ES-I3 (cell line): Measurements from ENCODE around the gene SYNJ2.

Experiments used
- H3K36me3 ChIP-seq: 2 replicates; pipeline ENCODE4 v1.6.1; 2013; ENCODE audit warnings: mild to moderate bottlenecking, low read length, control low read depth, moderate library complexity; ENCODE audit not compliant: insufficient read depth
- H3K4me1 ChIP-seq: 2 replicates; pipeline ENCODE4 v1.6.1; 2013; ENCODE audit warnings: mild to moderate bottlenecking, control low read depth, low read length; ENCODE audit not compliant: insufficient read depth
- H3K9ac ChIP-seq: 2 replicates; pipeline ENCODE4 v1.6.1; 2013; ENCODE audit warnings: low read depth, mild to moderate bottlenecking, low read length, moderate library complexity
- H3K9me3 ChIP-seq: 2 replicates; pipeline ENCODE4 v1.6.1; 2013; ENCODE audit warnings: mild to moderate bottlenecking, low read length, moderate library complexity; ENCODE audit not compliant: control insufficient read depth, insufficient read depth

Gene SYNJ2

GRCh38 chr6:158015188-158015506 lies 33.5 kb downstream of the SYNJ2 start:
- no peaks in the 10 kb centered on the region for H3K36me3 ChIP-seq
- H3K9ac ChIP-seq = no peak overlapping the region
- H3K4me1 ChIP-seq = peaks cover 3% of the 10 kb centered on the region; the same call in 1 of the 2 replicates
- no peaks in the 10 kb centered on the region for H3K9me3 ChIP-seq

DNA sequence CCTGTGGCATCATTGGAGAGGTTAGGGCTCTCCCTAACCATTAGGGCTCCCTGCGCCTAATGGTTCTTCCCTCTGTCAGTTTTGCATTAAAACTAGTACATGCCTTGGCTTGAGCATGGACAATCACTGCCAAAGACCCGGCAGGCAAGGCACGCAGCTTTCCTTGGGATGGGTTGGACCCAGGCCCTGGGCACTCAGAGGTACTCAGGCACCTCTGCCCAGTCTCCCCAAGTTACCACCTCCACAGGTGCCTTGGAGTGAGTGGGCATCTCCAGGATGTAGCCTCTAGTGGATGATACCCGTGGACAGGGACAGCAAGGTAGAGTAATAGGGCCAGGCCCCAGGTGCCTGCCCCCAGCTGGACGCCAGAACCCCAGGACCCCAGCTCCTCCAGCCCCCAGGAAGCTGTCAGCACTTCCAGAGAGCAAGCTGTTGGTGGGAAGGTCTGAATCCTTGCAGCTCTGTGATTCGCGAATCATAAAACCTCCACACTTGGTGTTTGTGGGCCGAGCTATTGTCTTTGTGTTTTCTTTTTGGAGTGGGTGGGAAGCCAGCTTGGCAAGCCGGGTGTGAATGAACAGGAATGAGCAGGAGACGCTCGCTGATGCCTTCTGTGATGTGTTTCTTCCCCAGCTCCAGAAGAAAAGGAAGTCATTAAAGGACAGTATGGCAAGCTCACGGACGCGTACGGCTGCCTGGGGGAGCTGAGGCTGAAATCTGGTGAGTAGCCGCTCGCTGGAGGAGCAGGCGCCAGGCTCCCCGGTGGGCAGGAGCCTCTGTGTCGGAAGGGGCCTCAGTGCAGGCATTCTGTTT lies 35.1 kb downstream of the SYNJ2 start:
- no peak overlapping the region for H3K9ac ChIP-seq
- peaks cover 2% of the 10 kb centered on the region for H3K36me3 ChIP-seq
- no peaks in the 10 kb centered on the region for H3K9me3 ChIP-seq
- H3K4me1 ChIP-seq = peaks cover 3% of the 10 kb centered on the region; the same call in 1 of the 2 replicates

GRCh38 chr6:158017621-158018040 lies 36.0 kb downstream of the SYNJ2 start:
- Histone ChIP-seq H3K9ac (no peak overlapping the region), H3K4me1 (peaks cover 3% of the 10 kb centered on the region; the same call in 1 of the 2 replicates), H3K9me3 (no peaks in the 10 kb centered on the region), H3K36me3 (peaks cover 2% of the 10 kb centered on the region)

GRCh38 chr6:158018041-158018771 lies 36.5 kb downstream of the SYNJ2 start:
- no peak overlapping the region for H3K9ac ChIP-seq
- H3K9me3 ChIP-seq = no peaks in the 10 kb centered on the region
- peaks cover 3% of the 10 kb centered on the region; the same call in 1 of the 2 replicates for H3K4me1 ChIP-seq

DNA sequence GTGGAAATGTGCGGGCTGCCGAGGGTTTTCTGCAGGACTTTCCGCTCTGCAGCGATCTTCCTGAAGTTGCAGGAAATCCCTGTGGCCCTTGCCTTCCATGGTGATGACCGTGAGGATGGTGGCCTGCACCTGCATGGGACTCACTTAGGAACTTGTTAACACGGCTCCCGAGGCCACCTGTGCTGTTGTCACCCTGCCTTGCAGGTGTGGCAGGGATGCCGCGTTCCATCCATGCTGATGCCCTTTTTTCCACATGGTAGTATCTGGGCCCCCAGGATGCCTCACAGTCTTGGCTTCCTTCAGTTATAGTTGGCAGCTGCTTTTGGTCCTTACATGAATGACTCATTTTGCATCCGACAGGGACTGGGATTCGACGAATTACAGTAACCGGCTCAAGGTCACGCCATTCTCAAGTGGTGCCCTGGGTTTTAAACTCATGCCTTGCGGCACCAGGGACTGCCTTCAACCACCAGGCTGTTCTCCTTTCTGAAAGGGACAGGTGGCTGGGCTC lies 37.2 kb downstream of the SYNJ2 start:
- peaks cover 3% of the 10 kb centered on the region; the same call in 1 of the 2 replicates for H3K4me1 ChIP-seq
- peaks cover 2% of the 10 kb centered on the region for H3K36me3 ChIP-seq
- no peaks in the 10 kb centered on the region for H3K9me3 ChIP-seq
- H3K9ac ChIP-seq = no peak overlapping the region

More at GRCh38 chr6:158018041-158018771, 36.5 kb downstream of the SYNJ2 start:
- H3K36me3 ChIP-seq = peaks cover 2% of the 10 kb centered on the region

GRCh38 chr6:158019416-158019815 lies 37.8 kb downstream of the SYNJ2 start:
- Histone ChIP-seq H3K9ac (no peak overlapping the region), H3K9me3 (no peaks in the 10 kb centered on the region), H3K4me1 (peaks cover 3% of the 10 kb centered on the region; the same call in 1 of the 2 replicates), H3K36me3 (peaks cover 2% of the 10 kb centered on the region)

GRCh38 chr6:158020272-158020711 lies 38.6 kb downstream of the SYNJ2 start:
- H3K4me1 ChIP-seq = no peaks in the 10 kb centered on the region
- H3K9ac ChIP-seq = no peak overlapping the region
- H3K9me3 ChIP-seq = no peaks in the 10 kb centered on the region
- H3K36me3 ChIP-seq = peaks cover 2% of the 10 kb centered on the region

DNA sequence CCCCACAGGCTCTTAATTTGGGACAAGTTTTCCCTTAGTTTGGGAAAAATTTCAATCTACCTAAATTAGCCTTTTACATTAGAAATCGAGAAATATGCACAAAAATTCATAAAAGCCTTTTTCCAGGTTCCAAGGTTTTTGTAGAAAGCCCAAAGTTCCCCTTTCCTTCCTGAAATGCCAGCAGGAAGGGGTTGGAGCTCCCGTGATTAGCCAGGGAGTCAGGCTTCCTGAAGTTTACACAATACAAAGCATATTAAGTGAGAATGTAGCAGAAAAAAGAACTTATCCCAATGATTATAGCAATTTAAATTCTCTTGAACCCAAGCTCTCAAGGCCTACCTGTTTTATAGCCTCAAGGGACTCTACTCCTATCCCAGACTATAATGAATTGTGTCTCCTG lies 39.1 kb downstream of the SYNJ2 start:
- H3K36me3 ChIP-seq = peaks cover 2% of the 10 kb centered on the region

DNA sequence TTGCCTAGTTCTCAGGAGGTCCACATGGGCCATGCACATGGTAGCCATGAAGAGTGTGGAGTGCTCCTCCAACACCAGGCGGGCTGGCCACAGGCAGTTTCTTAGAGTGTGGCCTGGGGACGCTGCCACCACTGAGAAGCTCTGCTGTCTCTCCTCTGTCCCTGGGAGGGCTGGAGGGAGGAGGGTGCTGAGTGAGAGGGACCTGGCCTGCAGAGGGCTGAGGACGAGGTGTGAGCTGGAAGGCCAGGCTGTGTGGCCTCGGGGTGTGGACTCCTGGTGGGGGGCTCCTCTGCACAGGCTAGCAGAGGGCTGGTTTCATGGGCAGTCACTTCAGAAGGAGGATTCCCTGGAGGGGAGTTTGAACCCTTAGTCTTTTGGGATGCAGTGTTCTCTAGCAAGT lies 39.7 kb downstream of the SYNJ2 start:
- no peaks in the 10 kb centered on the region; the same call in 1 of the 2 replicates for H3K4me1 ChIP-seq
- peaks cover 2% of the 10 kb centered on the region for H3K36me3 ChIP-seq
- no peak overlapping the region for H3K9ac ChIP-seq
- no peaks in the 10 kb centered on the region for H3K9me3 ChIP-seq

More for the DNA sequence above, 39.1 kb downstream of the SYNJ2 start:
- Histone ChIP-seq H3K4me1 (no peaks in the 10 kb centered on the region), H3K9ac (no peak overlapping the region), H3K9me3 (no peaks in the 10 kb centered on the region)

GRCh38 chr6:158021814-158022748 lies 40.4 kb downstream of the SYNJ2 start:
- peaks cover 6% of the 10 kb centered on the region for H3K4me1 ChIP-seq
- H3K36me3 ChIP-seq = peaks cover 2% of the 10 kb centered on the region
- no peaks in the 10 kb centered on the region for H3K9me3 ChIP-seq
- no peak overlapping the region for H3K9ac ChIP-seq

GRCh38 chr6:158022749-158023596 lies 41.3 kb downstream of the SYNJ2 start:
- no peaks in the 10 kb centered on the region for H3K9me3 ChIP-seq
- H3K9ac ChIP-seq = no peak overlapping the region
- H3K4me1 ChIP-seq = peaks cover 15% of the 10 kb centered on the region
- H3K36me3 ChIP-seq = peaks cover 2% of the 10 kb centered on the region

DNA sequence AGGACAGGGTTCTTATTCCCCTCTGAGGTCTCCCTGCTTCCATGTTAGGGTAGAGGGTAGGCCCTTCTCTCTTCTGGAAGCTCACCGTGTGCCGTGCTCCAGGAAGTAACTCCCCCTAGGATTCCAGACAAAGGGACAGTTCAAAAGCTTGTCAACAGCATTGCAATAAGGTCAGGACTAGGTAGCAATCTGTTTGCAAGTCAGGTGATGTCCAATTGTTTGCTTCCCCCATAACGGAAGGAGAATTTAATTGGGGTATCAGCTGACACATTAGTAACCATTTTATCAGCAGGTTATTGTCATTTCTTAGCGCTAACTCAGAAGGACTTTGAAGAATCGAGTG lies 41.9 kb downstream of the SYNJ2 start:
- H3K9me3 ChIP-seq = no peaks in the 10 kb centered on the region
- peaks cover 2% of the 10 kb centered on the region for H3K36me3 ChIP-seq
- no peak overlapping the region for H3K9ac ChIP-seq
- H3K4me1 ChIP-seq = peaks cover 16% of the 10 kb centered on the region

DNA sequence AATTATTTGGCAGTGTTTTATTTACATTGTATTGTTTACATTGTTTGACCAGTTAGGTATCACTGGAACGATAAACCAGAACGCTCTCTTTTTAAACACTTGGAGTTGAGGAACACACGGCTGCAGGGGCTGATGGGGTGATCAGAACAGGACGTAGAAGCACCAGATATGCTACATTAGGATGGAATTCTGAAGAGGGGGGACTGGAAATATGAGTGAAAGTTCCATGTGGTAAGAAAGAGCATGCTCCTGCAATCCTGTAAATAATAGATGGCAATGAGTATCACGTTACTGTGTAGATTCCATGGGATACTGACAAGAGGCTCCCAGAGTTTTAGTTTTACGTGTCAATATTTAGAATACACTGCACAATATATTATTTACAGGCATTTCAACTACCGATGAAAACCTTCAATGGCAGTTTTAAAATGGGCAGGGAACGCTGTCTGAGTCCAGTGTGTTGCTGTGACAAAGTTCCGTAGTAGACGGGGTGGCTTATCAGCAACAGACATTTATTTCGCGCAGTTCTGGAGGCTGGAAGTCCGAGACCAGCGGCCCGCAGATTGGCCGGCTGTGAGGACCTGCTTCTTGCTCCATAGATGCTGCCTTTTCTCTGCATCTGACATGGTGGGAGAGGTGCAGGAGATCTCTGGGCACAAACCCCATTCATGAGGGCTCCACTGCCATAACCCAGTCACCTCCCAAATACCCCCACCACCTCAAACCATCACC lies 43.1 kb downstream of the SYNJ2 start:
- peaks cover 2% of the 10 kb centered on the region for H3K36me3 ChIP-seq
- H3K9me3 ChIP-seq = no peaks in the 10 kb centered on the region
- H3K4me1 ChIP-seq = peaks cover 16% of the 10 kb centered on the region
- no peak overlapping the region for H3K9ac ChIP-seq
